ENCODE data around the gene BANK1. TPM values are rescaled to one million over a fixed set of nuclear protein-coding genes. Genes with fewer than 3 reads are reported as not detected.

The BANK1 gene
- total and polyA plus RNA-seq, 12 donors: 1.5 to 10.3 (median 5.1) TPM

DNA sequence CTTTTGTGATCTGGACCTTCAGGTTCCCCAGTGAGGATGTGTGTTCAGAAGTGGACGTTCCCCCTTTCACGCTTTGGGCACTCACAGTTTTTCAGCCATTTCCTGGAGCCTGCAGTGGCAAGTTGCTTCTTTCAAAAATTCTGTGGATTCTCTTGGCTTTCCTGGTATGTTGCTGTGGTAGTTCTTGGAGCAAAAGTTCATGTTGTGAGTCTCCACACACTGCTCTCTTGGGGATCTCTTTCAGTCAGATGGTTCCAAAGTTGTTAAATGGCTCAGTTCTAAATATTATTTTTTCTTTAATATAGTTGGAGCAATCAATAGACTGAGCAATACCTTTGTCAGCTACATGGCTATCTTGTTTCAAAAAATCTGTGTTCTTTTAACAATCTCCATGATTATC is 28.5 kb upstream of the BANK1 start:
- no peak for DNase-seq
- TF ChIP-seq CTCF (IDR thresholded peaks at IDR 0.05): no peak
- no peak for TF ChIP-seq POLR2A (IDR thresholded peaks at IDR 0.05)
- Histone ChIP-seq H3K4me1 (replicated peaks in 1 of 2) (no peaks in the 10 kb centered on the region), H3K9me3 (replicated peaks in 1 of 3) (no peaks in the 10 kb centered on the region), H3K4me3 (no peak overlapping the region), H3K27me3 (no peaks in the 10 kb centered on the region), H3K27ac (no peak overlapping the region), H3K36me3 (replicated peaks in 1 of 2) (no peaks in the 10 kb centered on the region)
- intact Hi-C loops (cut with DNase I): no loop called here
- 72 to 82% (median 76%) methylated on average over 2 of the region's 2 CpGs for WGBS, 4 donors

DNA sequence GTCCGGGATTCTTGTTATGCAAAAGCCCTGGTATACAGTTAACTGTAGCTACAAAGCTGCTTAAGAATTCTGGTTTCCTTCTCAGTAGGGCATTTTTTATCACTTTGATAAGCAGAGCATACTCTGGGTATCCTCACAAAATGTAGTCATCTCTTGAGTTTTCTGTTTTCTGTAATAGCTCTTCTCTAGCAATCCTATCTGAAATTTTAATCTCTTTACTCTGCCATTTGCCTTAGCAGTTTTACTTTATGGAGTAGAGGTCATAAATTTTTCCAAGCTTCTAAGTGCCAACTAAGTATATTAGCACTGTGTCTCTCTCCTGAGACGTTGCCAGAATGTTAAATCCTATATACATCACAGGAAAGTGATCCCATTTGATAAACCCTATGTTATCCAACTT is 28.0 kb upstream of the BANK1 start:
- Histone ChIP-seq H3K4me3 (no peak overlapping the region), H3K27me3 (no peaks in the 10 kb centered on the region), H3K36me3 (replicated peaks in 1 of 2) (no peaks in the 10 kb centered on the region), H3K27ac (no peak overlapping the region), H3K9me3 (replicated peaks in 1 of 3) (no peaks in the 10 kb centered on the region), H3K4me1 (replicated peaks in 1 of 2) (no peaks in the 10 kb centered on the region)
- 53 to 63% (median 58%) methylated on average over 2 of the region's 2 CpGs for WGBS, 4 donors
- intact Hi-C loops (cut with DNase I): no loop called here
- DNase-seq: no peak
- TF ChIP-seq POLR2A (IDR thresholded peaks at IDR 0.05): no peak
- no peak for TF ChIP-seq CTCF (IDR thresholded peaks at IDR 0.05)

- 78 to 91% (median 88%) methylated on average over 1 of the region's 1 CpG for WGBS, 4 donors
- no peak overlapping the region for H3K27ac ChIP-seq
- H3K36me3 ChIP-seq (replicated peaks in 1 of 2): no peaks in the 10 kb centered on the region
- no peaks in the 10 kb centered on the region for H3K27me3 ChIP-seq
- intact Hi-C loops (cut with DNase I): no loop called here
- H3K4me3 ChIP-seq: no peak overlapping the region
- no peaks in the 10 kb centered on the region for H3K4me1 ChIP-seq (replicated peaks in 1 of 2)
- TF ChIP-seq CTCF (IDR thresholded peaks at IDR 0.05) (no peak), POLR2A (IDR thresholded peaks at IDR 0.05) (no peak)
- peaks cover 0 to 7% (median 0%) of the 10 kb centered on the region in 3 donors for H3K9me3 ChIP-seq (replicated peaks in 1 of 3)
- DNase-seq: no peak
These were observed 27.0 kb upstream of the BANK1 start for GRCh38 chr4:101763576-101763975.

DNA sequence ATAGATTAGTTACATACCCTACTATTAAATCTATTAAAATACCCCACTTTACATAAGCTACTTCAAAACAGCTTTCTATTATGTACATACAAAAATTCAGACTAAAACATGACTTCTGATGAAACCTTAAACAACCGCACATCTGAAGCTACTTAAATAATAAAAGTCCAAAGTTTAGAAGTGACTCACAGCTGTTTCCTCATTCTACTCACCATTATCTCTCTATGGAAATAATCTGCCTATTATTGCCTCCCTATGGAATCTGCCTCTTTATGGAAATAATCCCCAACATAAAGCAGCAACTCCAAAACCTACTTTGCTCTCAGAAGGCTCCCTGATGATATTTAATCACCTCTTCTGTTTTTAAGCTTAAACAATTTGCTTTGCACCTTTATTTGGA is 15.7 kb upstream of the BANK1 start:
- intact Hi-C loops (cut with DNase I): no loop called here
- no peak overlapping the region for H3K4me3 ChIP-seq
- H3K4me1 ChIP-seq (replicated peaks in 1 of 2): no peaks in the 10 kb centered on the region
- no peaks in the 10 kb centered on the region for H3K36me3 ChIP-seq (replicated peaks in 1 of 2)
- peaks cover 0 to 6% (median 0%) of the 10 kb centered on the region in 3 donors for H3K9me3 ChIP-seq (replicated peaks in 1 of 3)
- no peak overlapping the region for H3K27ac ChIP-seq
- DNase-seq: no peak
- TF ChIP-seq CTCF (IDR thresholded peaks at IDR 0.05) (no peak), POLR2A (IDR thresholded peaks at IDR 0.05) (no peak)
- WGBS, 4 donors: 74 to 88% (median 79%) methylated on average over 1 of the region's 1 CpG
- no peaks in the 10 kb centered on the region for H3K27me3 ChIP-seq
